Activated CD8-positive, alpha-beta memory T cell treated with anti-CD3 and anti-CD28 coated beads for 24 hours (primary cell): ENCODE results near the gene USP21.

ENCODE experiments used
- DNase-seq: peaks from one replicate; pipeline ENCODE4 v3.0.0-alpha.2; 2020

USP21 gene

DNA sequence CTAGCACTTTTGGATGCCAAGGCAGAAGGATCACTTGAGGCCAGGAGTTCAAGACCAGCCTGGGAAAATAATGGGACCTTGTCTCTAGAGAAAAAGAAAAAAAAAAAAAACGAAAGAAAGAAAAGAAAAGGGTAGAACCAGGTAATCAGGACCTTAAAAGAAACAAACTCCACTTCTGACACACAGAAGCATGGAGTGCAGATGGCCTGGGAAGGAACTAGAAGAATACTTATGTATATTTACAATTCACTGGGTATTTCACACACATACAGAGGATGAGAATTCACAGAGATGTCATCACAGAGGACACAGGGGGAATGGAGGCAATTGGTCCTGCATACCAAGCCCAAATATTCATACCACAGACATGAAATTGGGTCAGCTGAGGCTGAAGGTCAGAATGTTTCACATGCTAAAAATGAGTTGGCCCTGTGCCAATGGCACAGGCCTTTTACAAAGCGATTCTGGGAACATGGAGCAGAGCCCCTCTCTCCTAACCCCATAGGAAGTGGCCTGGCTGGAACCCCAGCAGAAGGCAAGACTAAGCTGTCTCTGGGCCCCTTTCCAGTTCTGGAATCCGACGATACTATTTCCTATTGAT, 13.6 kb downstream of the USP21 start:
- DNase-seq: no peak

- DNase-seq: no peak
These were observed 14.4 kb downstream of the USP21 start for GRCh38 chr1:161173711-161174110.

GRCh38 chr1:161174911-161175310, 15.6 kb downstream of the USP21 start:
- no peak for DNase-seq

- no peak for DNase-seq
These were observed 16.6 kb downstream of the USP21 start for GRCh38 chr1:161175771-161176453.

DNA sequence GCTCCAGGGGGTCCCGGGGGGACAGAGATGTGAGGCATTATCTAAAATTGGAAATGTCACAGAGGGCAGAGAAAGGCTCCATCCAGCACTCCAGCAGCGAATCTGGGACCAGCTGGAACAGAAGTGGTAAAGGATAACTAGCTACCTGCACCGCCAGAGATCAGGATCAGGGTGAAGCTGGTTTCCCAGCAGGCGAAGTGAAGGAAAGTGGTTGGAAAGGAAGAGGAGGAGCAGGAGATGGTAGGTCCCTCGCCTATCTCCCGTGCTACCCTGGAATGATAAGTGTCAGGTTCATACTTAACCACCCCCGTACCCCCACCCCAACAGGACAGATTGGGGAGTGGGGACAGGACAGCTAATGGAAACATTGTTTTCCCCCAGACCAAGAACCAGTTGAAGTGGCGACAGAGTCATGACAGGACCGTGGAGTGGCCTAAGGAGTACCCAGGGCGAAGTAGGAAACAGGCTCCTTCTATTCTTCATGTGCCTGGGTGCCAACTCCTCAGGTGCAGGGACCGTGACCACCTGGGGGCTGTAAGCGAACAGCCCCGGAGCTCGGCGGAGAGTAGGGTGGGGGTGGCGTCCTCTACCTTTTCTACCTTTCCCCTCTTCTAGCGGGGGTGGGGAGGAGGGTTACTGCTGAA, 17.3 kb downstream of the USP21 start:
- DNase-seq: no peak

- DNase-seq: peak; percentile 100
These were observed 18.0 kb downstream of the USP21 start, which contains the start of gene B4GALT3 for GRCh38 chr1:161177112-161177935. Gene B4GALT3, minus strand, starts transcription at chr1:161177507. Its CDS starts 1,447 bp downstream, at chr1:161176060.

DNA sequence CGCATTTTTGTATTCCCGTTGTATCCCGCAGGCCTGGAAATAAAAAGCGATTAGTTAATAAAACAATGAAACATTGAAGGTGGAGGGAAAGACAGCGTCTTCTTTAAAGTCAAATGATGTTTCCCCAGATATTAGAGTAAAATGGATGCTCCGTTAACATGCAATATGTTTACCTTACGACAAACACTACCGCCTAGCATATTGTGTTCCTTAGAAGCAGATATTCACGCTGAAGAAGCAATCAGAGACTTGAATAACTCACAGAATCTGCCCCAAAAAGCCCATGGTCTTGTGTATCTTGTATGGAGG, 18.6 kb downstream of the USP21 start:
- DNase-seq: no peak

DNA sequence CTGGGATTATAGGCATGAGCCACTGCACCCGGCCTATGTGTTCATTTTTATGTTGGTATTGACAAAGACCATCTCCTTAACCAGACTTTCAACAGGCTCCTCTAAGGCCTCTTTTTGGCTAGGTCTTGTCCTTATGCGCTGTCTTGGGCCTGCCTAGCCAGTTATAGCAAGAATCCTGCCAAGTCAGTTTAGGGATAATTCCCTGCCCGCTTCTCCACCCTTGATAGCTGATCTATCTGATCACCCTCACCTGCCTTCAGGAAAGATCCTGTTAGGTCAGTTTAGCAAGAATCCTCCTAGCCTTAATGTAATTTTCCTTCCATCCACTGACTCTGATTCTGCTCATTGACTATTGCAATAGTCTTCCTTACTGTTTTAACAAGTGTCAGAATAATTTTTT, 20.4 kb downstream of the USP21 start:
- no peak for DNase-seq

DNA sequence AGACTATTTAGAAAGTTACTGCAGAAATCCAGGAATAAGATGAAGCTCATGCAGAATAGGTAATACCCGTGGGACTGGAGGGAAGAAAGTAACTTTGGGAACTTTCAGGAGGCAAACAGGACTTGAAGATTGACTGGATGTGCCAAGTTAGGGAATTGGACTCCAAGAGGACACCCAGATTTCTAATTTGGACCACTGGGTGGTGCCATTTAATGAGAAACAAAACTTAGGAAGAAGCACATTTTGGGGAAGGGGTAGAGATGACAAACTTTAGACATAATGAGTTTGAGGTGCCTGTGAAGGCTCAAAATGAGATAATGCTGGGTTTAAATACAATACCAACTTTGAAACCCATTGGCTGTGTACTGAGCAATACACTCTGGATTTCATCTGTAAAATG, 21.3 kb downstream of the USP21 start:
- DNase-seq: no peak

DNA sequence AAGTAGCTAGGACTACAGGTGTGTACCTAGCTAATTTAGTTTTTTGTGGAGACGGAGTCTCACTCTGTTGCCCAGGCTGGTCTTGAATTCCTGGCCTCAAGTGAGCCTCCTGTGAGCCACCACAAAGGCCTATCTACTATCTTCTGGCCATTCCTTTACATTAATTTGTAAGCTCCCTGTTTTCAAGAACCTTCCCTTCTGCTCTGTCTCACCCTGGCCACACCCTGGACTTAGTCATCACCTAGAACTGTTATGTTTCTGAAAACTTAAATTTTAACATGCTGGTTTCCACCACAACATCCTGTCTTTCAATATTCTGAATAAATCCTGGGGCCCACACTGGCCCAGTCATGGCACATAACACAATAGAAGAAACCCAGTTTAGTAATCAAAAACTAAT, 22.9 kb downstream of the USP21 start:
- peak; percentile 76 for DNase-seq

GRCh38 chr1:161185282-161185682, 26.0 kb downstream of the USP21 start:
- DNase-seq: peak; percentile 79

GRCh38 chr1:161185732-161186311, 26.5 kb downstream of the USP21 start:
- DNase-seq: no peak

- no peak for DNase-seq
These were observed 28.0 kb downstream of the USP21 start for GRCh38 chr1:161187311-161187710.

GRCh38 chr1:161188381-161188780, 29.1 kb downstream of the USP21 start:
- DNase-seq: no peak

- no peak for DNase-seq
These were observed 29.7 kb downstream of the USP21 start for GRCh38 chr1:161189036-161189435.

- no peak for DNase-seq
These were observed 31.7 kb downstream of the USP21 start for GRCh38 chr1:161190962-161191521.

DNA sequence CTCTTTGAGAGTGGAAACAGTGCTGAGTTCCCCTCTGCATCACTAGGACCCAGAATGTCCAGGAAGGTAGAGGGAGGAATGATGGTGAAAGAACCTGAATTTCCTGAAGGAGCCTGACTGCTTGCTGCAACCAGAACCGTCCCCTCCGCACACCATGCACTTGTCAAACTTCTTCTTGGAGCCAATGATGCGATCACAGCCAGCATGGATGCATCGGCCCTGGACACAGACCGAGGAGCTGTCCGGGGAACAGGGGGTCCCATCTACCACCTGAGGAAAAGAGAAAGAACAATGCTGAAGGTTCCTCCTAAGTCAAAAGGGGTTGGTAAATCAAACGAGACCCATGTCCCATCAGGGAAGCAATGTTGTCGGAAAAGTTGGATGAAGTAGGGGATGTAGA, 32.7 kb downstream of the USP21 start:
- no peak for DNase-seq

- peak; percentile 81 for DNase-seq
These were observed 33.5 kb downstream of the USP21 start for GRCh38 chr1:161192476-161193465.

DNA sequence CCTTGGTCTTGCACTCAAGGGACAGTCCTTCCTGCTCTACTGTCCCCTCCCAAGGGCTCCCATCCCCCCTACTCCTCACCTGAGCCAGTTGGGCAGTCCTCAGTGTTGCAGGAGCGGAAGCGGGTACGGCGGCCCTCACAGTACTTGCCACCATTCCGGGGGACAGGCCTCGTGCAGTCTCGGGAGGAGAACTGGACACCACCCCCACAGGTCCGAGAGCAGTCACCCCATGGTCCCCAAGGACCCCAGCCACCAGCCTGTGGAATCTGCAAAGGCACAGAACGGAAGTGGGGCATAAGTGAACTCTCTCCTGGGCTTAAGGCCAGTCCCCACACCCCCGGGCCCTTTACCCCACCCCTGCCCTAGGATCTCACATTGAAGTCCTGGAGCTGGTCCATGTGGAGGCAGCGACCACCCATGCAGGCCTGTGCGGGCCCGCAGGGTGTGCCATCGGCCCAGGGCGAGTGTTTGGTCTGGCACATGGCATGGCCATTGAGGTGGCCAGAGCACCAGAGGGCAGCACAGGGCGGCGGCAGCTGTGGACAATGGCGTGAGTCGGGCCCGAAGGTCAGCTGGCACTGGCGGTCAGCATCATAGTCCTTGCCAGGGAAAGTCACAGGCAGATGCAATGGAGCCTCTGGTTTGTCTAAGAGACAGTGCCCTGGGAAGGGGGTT, 34.4 kb downstream of the USP21 start:
- DNase-seq: no peak

- no peak for DNase-seq
These were observed 35.9 kb downstream of the USP21 start for GRCh38 chr1:161195171-161195570.

DNA sequence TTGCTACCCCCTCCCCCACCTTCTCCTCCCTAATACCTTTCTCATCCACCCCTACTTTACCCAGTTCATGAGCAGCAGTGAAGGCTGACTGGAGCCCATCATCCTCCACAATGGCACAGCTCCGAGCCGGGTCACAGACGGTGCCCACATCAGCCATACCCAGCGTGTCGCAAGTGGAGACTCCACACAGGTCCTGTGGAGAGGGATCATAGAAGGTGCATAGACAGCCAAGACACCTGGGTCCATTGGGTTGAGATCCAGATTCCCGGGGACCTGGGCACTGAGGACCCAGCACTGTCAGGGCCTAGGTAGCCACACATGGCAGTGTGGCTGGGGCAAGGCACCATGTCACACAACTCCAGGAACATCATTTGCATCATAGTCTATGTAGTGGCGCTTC, 36.8 kb downstream of the USP21 start:
- no peak for DNase-seq
